Suprapubic skin (tissue), 4 donors: Measurements from ENCODE around the gene PTPRN2.

ENCODE experiments used
- POLR2A ChIP-seq, 2 donors: fragments of 450-650 bp; IDR thresholded peaks; one replicate each; pipeline ENCODE4 v1.6.1; 2017; ENCODE audit warnings: antibody characterized with exemption in 2 of 2, mild to moderate bottlenecking in 2 of 2, moderate library complexity in 2 of 2
- POLR2AphosphoS5 ChIP-seq, 3 donors: sonication (generic); formaldehyde crosslinking; IDR thresholded peaks; one replicate each; pipeline ENCODE4 v1.6.1; 2017; ENCODE audit warnings: antibody characterized with exemption in 3 of 3
- TF ChIP-seq, protein P1 (sequence below), 2 donors: fragments of 200-600 bp in 1 of 2; fragments of 450-650 bp in 1 of 2; sonication (generic) in 1 of 2; IDR thresholded peaks; one replicate each; pipeline ENCODE4 v1.5.1; 2016 to 2019; ENCODE audit warnings: antibody characterized with exemption in 2 of 2, mild to moderate bottlenecking in 1 of 2, moderate library complexity in 1 of 2

DNA sequence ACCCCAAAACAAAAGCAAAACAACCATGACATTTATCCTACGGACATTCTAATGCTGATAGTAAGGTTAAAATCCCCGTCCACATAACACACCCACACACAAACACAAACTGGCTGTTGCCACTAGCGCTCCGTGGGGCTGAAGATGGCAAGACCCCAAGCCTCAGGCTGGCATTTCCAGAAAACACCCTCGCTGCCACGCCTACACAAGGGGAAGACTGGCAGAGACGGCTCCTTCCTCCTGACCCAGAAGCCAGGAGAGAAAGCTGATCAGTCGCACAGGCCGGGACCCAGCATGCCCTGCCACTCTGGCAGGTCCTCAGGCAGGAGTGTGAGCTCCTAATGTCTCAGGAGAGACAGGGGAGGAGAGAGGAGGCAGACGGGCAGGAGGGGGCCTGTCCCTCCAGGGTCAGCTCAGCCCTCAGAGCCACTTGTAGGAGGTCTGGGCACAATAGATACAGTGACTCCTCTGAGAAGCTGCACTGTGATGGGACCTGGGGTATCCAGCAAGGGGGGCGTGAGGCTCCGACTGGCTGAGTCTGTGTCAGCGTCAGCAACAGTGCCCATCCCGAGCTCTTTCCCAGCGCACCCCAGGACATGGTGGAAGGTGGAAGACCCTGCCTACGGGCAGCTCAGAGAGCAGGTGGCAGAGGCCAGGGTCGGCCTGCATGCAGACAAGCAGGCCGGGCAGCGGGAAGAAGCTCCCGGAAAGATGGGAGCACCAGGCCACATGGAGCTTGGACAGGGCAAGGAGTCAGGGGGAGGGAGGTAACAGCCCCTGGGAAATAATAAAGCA, 326.9 kb downstream of the PTPRN2 start:
- TF ChIP-seq, protein P1, sequence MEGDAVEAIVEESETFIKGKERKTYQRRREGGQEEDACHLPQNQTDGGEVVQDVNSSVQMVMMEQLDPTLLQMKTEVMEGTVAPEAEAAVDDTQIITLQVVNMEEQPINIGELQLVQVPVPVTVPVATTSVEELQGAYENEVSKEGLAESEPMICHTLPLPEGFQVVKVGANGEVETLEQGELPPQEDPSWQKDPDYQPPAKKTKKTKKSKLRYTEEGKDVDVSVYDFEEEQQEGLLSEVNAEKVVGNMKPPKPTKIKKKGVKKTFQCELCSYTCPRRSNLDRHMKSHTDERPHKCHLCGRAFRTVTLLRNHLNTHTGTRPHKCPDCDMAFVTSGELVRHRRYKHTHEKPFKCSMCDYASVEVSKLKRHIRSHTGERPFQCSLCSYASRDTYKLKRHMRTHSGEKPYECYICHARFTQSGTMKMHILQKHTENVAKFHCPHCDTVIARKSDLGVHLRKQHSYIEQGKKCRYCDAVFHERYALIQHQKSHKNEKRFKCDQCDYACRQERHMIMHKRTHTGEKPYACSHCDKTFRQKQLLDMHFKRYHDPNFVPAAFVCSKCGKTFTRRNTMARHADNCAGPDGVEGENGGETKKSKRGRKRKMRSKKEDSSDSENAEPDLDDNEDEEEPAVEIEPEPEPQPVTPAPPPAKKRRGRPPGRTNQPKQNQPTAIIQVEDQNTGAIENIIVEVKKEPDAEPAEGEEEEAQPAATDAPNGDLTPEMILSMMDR (IDR thresholded peaks at IDR 0.05) = no peak
- no peak for TF ChIP-seq POLR2A (IDR thresholded peaks at IDR 0.05)
- no peak for TF ChIP-seq POLR2AphosphoS5 (IDR thresholded peaks at IDR 0.05)
